ENCODE results near the gene ANKMY1. TPM values are rescaled to one million over a fixed set of nuclear protein-coding genes. Genes with fewer than 3 reads are reported as not detected.

Gene ANKMY1
- total and polyA plus RNA-seq, 4 donors: 9.3 to 34.8 (median 14.8) TPM

DNA sequence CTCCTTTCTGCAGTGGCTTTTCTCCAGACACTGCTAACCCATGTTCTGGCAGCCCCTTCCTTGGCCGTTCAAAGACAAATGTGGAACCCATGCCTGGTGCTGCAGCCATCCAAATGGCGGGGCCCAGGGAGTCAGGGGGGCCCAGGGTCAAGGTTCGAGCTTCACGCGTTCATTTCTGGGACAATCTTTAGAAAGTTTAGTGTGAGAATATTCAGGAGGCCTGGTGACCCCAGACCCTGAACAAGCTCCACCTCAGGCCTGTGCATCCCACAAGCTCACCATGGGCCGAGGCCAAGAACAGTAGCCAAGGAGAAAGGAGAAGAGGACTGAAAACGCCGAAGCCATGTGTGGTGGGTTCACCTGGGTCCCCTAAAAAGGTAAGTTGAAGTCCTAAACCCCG lies 54.4 kb downstream of the ANKMY1 start:
- H3K27me3 ChIP-seq (ENCODE audit: control insufficient read depth in 3 of 3, insufficient read depth in 3 of 3, low read length in 2 of 3): no peaks in the 10 kb centered on the region
- DNase-seq (no peak), ATAC-seq (ENCODE audit: insufficient read depth, low FRiP score) (no peak)
- TF ChIP-seq, protein P1, sequence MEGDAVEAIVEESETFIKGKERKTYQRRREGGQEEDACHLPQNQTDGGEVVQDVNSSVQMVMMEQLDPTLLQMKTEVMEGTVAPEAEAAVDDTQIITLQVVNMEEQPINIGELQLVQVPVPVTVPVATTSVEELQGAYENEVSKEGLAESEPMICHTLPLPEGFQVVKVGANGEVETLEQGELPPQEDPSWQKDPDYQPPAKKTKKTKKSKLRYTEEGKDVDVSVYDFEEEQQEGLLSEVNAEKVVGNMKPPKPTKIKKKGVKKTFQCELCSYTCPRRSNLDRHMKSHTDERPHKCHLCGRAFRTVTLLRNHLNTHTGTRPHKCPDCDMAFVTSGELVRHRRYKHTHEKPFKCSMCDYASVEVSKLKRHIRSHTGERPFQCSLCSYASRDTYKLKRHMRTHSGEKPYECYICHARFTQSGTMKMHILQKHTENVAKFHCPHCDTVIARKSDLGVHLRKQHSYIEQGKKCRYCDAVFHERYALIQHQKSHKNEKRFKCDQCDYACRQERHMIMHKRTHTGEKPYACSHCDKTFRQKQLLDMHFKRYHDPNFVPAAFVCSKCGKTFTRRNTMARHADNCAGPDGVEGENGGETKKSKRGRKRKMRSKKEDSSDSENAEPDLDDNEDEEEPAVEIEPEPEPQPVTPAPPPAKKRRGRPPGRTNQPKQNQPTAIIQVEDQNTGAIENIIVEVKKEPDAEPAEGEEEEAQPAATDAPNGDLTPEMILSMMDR (IDR thresholded peaks at IDR 0.05; ENCODE audit: control extremely low read depth, extremely low read depth): no peak
- no peak overlapping the region for H3K27ac ChIP-seq (ENCODE audit: low read depth in 1 of 2, low read length in 1 of 2)
- 93 to 96% methylated on average over 9 of the region's 9 CpGs for WGBS, 2 donors
- H3K4me3 ChIP-seq: no peak overlapping the region
- H3K9me3 ChIP-seq (ENCODE audit: control insufficient read depth in 4 of 4, insufficient read depth in 3 of 4, low read length in 3 of 4): no peaks in the 10 kb centered on the region
- no peaks in the 10 kb centered on the region for H3K4me1 ChIP-seq (ENCODE audit: control insufficient read depth in 5 of 5, insufficient read depth in 5 of 5, low read length in 5 of 5)
- H3K9ac ChIP-seq (ENCODE audit: insufficient read depth in 1 of 2, low read length in 2 of 2): no peak overlapping the region
- H3K36me3 ChIP-seq (ENCODE audit: control insufficient read depth in 4 of 4, insufficient read depth in 4 of 4, low read length in 4 of 4): peaks cover 0 to 16% (median 0%) of the 10 kb centered on the region in 4 donors

DNA sequence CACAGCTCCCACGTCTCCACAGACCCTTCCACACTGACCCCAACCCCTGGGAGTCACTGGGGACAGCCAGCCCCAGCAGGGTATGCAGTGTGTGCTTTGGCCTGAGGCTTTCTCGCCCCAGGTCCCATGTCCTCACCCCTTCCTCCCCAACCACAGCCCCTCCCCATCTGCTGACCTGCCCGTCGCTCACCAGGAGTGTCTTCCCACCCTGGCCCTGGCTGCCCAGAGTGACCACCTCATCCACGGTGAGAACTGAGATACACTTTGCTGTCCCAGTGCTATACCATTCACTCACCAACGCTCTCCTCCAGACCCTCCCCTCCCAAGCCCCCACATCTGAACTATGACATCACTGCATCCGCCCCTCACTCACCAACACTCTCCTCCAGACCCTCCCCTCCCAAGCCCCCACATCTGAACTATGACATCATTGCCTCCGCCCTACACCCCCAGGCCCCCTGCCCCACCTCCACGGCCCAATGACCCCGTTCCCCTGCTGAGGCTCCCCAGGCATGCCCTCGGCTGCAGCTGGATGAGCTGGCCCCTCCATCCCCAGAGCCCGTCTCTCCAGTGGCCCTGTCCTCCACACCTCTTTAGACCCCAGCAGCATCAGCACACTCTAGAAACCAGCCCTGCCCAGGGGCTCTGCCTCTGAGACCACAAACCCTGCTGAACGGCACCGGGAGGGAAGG lies 55.2 kb downstream of the ANKMY1 start:
- peaks cover 0 to 20% (median 0%) of the 10 kb centered on the region in 4 donors for H3K36me3 ChIP-seq (ENCODE audit: control insufficient read depth in 4 of 4, insufficient read depth in 4 of 4, low read length in 4 of 4)

DNA sequence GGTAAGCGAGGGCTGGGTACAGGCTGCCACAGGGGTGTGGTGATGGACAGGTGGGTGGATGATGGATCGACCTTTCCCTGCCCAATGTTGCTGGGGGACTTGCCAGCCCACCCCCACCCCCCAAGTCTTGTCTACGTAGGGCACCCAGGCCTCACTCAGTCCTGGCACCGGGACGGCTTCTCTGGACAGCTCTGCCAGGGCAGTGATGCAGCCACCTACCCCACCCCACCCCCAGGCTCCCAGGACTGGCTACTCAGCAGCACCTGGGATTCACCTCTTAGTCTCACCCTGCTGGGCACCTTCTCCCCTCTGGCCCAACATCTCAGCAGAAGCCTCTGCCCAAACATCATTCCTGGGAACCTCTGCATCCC lies 55.7 kb downstream of the ANKMY1 start:
- DNase-seq: no peak
- Histone ChIP-seq H3K27me3 (ENCODE audit: control insufficient read depth in 3 of 3, insufficient read depth in 3 of 3, low read length in 2 of 3) (no peaks in the 10 kb centered on the region), H3K4me1 (ENCODE audit: control insufficient read depth in 5 of 5, insufficient read depth in 5 of 5, low read length in 5 of 5) (no peaks in the 10 kb centered on the region), H3K9me3 (ENCODE audit: control insufficient read depth in 4 of 4, insufficient read depth in 3 of 4, low read length in 3 of 4) (no peaks in the 10 kb centered on the region), H3K4me3 (no peak overlapping the region), H3K27ac (ENCODE audit: low read depth in 1 of 2, low read length in 1 of 2) (no peak overlapping the region), H3K9ac (ENCODE audit: insufficient read depth in 1 of 2, low read length in 2 of 2) (no peak overlapping the region), H3K36me3 (ENCODE audit: control insufficient read depth in 4 of 4, insufficient read depth in 4 of 4, low read length in 4 of 4) (peaks cover 0 to 20% (median 0%) of the 10 kb centered on the region in 4 donors)
- TF ChIP-seq, protein P1 (IDR thresholded peaks at IDR 0.05; ENCODE audit: control extremely low read depth, extremely low read depth): no peak
- no peak for ATAC-seq (ENCODE audit: insufficient read depth, low FRiP score)
- WGBS, 2 donors: 90 to 94% methylated on average over 5 of the region's 5 CpGs

More for the DNA sequence above, 55.2 kb downstream of the ANKMY1 start:
- no peak for ATAC-seq (ENCODE audit: insufficient read depth, low FRiP score)
- TF ChIP-seq, protein P1 (IDR thresholded peaks at IDR 0.05; ENCODE audit: control extremely low read depth, extremely low read depth): no peak
- 91 to 95% methylated on average over 14 of the region's 14 CpGs for WGBS, 2 donors
- Histone ChIP-seq H3K27me3 (ENCODE audit: control insufficient read depth in 3 of 3, insufficient read depth in 3 of 3, low read length in 2 of 3) (no peaks in the 10 kb centered on the region), H3K27ac (ENCODE audit: low read depth in 1 of 2, low read length in 1 of 2) (no peak overlapping the region), H3K9me3 (ENCODE audit: control insufficient read depth in 4 of 4, insufficient read depth in 3 of 4, low read length in 3 of 4) (no peaks in the 10 kb centered on the region), H3K9ac (ENCODE audit: insufficient read depth in 1 of 2, low read length in 2 of 2) (no peak overlapping the region), H3K4me3 (no peak overlapping the region), H3K4me1 (ENCODE audit: control insufficient read depth in 5 of 5, insufficient read depth in 5 of 5, low read length in 5 of 5) (no peaks in the 10 kb centered on the region)
- DNase-seq: no peak
